Measurements from ENCODE around the gene KLHL22. TPM values are rescaled to one million over a fixed set of nuclear protein-coding genes. Genes with fewer than 3 reads are reported as not detected.

KLHL22 gene
- total and polyA plus RNA-seq, 2 of the 8 experiments (the other 6 are each of a cell fraction or from before 2014, with no cell fraction given) = 9.4 to 16.2 TPM

- no peak for TF ChIP-seq ATF3 (IDR thresholded peaks at IDR 0.05; ENCODE audit: insufficient read depth, low read depth, low read length)
- no peak for TF ChIP-seq TAF7 (optimal IDR thresholded peaks at IDR 0.05; ENCODE audit: borderline replicate concordance, low read depth, low read length)
- no peak for TF ChIP-seq YY1 (IDR thresholded peaks at IDR 0.05; ENCODE audit: low read depth, low read length)
- no peak for TF ChIP-seq RXRA (IDR thresholded peaks at IDR 0.05; ENCODE audit: insufficient read depth, low read depth, low read length)
- TF ChIP-seq BACH1 (IDR thresholded peaks at IDR 0.05; ENCODE audit: low read length) = no peak
- no peak for TF ChIP-seq CBX5 (IDR thresholded peaks at IDR 0.05; ENCODE audit: low read depth, low read length)
- TF ChIP-seq TBP (IDR thresholded peaks at IDR 0.05; ENCODE audit: low read depth, low read length) = no peak
- TF ChIP-seq KDM1A (IDR thresholded peaks at IDR 0.05; ENCODE audit: borderline replicate concordance, low read length) = no peak
These were observed 30.5 kb downstream of the KLHL22 start (continued) for GRCh38 chr22:20464912-20465758.

Measured in H1 (cell line).